Esophagus muscularis mucosa (tissue), 3 donors: ENCODE data around the gene IFIH1.

Experiments
- CTCF ChIP-seq, 3 experiments: fragments of 200-600 bp in 2 of 3; fragments of 450-650 bp in 1 of 3; sonication (generic) in 2 of 3; IDR thresholded peaks; one replicate each; pipeline ENCODE4 v1.5.1; 2017 to 2019; ENCODE audit warnings: antibody characterized with exemption in 3 of 3, mild to moderate bottlenecking in 2 of 3, moderate library complexity in 1 of 3
- POLR2A ChIP-seq: fragments of 450-650 bp; IDR thresholded peaks from one replicate; pipeline ENCODE4 v1.6.1; 2017; ENCODE audit warnings: antibody characterized with exemption, moderate library complexity, mild to moderate bottlenecking, low read depth
- POLR2AphosphoS5 ChIP-seq, 2 donors: sonication (generic); formaldehyde crosslinking; IDR thresholded peaks; one replicate each; pipeline ENCODE4 v1.6.1; 2017; ENCODE audit warnings: antibody characterized with exemption in 2 of 2

- TF ChIP-seq POLR2AphosphoS5 (IDR thresholded peaks at IDR 0.05) (no peak), CTCF (IDR thresholded peaks at IDR 0.05) (no peak), POLR2A (no peak)
Observed at GRCh38 chr2:162256591-162256991, 61.9 kb downstream of the IFIH1 start.
